ENCODE data around the gene TAF3.
A peak's percentile ranks its signal among the peaks of the same experiment; 100 is the strongest.

Gene TAF3

DNA sequence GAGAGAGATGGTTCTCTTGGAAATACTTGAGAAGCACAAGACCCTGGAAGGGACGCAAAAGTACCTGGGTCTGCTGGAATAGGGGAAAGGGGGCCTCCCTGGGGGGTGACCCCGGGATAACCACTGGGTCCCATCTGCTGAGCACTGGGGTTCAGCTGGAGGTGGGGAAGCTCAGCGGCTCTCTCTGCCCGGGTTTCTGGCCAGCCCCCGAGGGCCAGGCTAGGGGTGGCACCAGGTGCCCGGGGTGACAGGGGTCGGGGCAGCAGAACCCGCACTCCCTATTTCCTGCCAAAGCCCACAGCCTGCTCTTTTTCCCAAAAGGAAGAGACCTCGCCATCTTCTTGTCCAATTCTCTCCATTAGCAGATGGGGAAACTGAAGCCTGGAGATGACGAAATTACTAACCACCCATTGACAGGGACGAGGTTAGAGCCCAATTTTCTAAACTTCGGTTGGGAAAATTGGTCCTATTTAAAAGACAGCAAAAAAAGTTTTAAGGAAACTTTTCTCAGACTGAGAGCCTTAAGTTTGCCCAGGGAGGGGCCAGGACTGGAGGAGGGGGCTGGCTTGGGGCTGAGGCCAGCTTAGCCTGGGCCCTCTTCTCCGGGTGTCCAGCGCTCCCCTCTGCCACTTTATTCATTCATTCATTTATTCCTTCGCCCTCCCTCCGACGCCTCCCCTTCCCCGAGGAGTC, 218.3 kb downstream of the TAF3 start:
- no peak for DNase-seq

- no peak for DNase-seq
Observed at GRCh38 chr10:8037199-8037801, 219.0 kb downstream of the TAF3 start.

DNA sequence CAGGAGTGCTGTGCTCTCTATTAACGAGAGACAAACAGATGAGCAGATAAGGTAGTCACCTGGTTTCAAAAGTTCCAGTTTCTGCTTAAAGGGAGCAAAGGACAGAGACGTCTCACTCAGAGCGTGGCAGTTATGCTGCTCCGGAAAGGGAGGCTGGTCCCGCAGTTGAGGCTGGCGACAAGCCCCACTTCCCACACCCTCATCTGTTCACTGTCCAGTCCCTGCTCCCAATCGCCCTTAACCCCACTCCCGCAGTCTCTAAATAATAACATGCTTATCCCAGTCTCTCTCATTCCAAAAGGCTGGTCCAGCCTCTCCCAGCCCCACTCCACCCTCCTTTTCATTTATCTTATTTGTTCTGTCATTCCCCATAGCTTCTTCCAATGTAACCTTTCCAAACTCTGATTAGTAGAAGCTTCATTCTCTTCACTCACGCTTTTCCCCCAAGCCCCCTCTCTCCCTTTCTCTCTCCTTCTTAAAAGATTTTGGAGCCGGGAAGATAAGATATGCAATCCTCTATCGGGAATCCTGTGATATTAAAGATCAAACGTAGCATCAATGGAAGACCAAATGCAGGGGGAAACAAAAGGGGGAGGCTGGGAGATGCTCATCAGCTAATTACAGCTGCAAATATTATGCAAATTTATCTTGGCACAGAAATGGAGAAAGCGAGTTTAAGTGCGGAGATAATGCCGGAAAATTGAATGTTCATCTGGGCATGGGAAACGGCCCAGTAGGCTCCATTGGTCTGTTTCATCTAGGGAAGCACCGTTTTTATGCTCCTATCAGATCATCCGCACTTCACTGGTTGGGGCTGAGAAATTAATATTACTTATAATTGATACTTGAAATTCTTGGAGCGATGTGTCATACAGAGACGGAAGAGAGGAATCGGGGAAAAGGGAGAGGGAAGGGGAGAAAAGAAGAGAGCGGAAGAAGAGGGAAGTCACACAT, 219.9 kb downstream of the TAF3 start:
- no peak for DNase-seq

- DNase-seq, result no peak
Observed at GRCh38 chr10:8039321-8039881, 221.1 kb downstream of the TAF3 start.

DNA sequence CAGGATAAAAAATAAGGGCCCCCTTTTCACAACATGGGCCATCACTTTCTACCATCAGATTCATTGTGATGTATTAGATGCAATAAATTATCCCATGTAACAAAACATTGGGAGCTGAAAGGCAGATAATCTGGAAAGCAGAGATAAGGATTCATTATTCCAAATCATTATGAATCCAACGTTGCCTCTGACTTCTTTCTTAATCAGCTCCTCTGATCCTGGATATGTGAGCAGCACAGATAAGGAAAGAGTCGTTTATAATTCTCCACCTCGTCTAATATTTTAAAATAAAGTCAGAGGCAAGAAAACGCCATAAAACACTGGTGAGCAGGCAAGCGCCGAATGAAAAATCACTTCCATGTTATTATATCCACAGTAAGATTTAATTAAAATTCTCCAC, 222.3 kb downstream of the TAF3 start:
- DNase-seq, result no peak

GRCh38 chr10:8041284-8041991, 223.1 kb downstream of the TAF3 start:
- no peak for DNase-seq

DNA sequence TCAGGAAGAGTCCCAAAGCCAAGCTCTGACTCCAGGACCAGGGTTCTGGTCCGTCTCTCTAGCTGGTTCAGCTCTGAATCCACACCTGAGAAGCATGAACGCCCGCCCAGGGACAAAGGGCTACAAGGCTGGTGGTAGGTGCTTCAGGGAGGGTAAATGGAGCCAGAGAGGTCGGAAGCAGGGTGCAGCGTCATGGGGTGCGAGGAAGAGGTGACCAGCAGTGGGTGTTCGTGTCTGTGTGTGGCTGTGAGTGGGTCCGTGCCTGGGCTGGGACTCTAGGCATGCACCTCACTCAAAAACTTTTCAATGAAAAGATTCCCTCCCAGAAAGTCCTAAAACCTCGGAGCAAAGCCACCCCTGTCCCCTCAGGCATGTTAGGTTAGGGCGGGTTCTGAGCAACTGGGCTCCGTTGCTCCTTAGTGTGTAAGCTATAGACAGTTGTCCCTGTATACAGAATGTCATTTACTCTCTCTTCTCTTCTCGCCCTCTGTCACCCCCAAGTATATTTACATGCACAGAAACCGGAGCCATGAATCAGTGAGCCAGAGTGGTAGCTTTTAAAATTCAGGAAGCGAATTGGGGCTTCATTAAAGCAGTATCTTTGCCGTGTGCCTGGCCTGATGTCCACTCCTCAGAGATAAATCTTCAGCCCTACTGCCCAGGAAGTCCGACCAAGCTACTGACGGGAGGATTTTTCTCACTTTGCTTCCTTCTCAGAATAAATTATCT, 223.9 kb downstream of the TAF3 start:
- DNase-seq, result no peak

- DNase-seq, result no peak
Observed at GRCh38 chr10:8042721-8043568, 224.6 kb downstream of the TAF3 start.

- no peak for DNase-seq
Observed at GRCh38 chr10:8043569-8044306, 225.4 kb downstream of the TAF3 start.

- DNase-seq, result no peak
Observed at GRCh38 chr10:8044331-8044907, 226.1 kb downstream of the TAF3 start.

DNA sequence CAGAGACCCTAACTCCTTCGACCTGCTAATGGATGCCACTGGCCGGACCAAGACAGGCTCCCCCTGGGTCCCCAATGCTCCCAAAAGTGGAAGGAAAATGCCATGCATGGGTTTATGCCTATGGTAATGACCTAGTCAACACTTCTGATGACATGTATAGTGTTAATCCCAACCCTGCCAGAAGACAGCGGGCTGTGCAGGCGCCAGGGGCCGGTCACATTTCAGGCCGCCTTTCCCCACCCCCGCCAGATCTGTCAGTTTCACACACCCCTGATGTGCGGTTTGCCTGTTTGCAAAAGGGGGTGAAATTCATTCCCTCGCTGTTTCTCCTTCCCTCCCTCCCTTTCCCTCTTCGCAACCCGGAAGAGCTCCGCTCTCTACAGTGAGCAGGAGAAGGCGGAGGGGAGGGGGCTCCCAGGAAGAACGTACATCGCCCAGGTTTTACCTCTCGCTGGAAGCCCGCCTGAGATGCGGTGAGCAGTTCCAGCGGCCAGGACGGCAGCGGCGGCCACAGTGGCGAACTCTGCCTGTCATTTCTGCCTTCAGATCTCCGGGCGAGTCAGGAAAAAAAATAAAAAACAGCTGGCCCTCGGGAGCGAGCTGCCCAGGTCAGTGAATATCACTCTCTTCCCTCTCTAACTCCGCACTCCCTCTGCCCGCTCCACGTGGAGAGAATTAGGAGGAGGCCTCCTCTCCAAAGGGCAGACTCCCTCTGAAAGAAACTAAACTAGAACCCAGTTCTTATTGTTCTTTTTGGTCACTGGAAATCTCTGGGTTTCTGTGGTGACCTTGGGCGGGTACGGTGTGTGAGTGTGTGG, 226.8 kb downstream of the TAF3 start:
- peak; percentile 15 to 21 for DNase-seq

DNA sequence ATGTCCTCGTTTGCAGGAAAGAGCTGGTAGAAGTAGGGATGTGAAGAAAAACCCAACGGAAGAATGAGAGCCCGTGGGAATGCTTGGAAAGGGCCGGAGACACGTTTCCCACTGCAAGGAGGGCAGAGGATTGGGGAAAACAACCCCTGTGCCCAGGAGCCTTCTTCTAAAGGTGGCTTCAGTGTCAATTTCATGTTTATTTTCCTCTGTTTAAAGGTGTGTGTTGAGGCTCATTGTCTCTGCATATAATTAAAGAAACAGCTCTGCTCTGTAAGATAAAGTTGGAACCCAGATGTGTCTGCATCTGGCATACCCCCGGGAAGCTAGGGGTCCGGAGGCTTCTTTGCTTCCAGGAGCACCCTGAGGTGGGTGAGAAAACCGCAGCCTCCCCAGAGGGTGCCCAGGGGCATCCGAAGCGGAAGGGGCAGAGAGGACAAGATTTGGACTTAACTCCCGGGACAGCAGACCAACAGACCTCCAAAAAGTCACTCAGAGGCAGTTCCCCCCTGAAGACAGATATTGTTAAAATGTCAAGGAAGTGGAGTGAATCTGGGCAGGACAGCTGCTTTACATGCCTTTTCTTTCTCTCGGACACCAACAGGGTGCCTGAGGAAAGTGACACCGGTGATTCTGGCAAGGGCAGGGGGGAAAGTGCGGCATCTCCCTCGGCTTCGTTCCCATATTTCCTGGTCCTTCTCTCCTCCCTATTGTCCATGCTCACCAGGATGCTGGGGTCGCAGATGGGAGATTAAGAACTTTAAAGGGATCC, 227.6 kb downstream of the TAF3 start:
- DNase-seq, result no peak

- no peak for DNase-seq
Observed at GRCh38 chr10:8047452-8048280, 229.4 kb downstream of the TAF3 start.

DNA sequence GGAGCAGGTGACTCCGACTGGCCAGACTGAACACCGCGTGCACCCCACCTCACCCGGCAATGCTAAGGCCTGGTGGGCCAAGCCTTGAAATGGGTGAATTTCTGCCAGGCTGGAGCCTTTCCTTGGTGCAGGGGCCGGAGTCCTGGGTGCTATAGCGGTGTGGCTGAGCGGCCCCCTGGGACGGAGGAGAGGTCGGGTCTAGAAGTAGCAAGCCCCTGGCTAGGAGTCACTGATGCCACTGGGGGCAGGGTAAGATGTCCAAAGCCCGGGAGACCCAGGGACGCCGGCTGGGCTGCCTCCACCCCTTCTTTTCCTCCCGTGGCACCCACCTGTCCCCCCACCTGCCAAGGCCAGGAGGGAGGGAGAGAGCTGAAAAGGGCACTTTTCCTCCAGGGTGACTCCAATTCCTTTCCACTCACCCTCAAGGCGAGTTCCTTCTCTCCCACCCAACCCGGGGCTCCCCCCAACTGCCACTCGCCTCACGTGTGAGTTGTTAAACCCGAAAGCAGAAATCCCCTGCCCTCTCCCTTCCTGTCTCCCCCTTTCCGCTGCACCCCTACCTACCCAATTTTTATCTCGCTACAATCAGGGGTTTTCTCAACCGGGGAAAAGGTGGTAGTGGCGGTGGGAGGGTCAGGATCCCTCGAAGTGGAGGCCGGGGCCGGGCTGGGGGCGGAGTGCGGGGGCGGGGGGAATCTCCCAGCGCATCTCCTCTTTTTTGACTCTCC, 230.1 kb downstream of the TAF3 start:
- DNase-seq, result no peak

DNA sequence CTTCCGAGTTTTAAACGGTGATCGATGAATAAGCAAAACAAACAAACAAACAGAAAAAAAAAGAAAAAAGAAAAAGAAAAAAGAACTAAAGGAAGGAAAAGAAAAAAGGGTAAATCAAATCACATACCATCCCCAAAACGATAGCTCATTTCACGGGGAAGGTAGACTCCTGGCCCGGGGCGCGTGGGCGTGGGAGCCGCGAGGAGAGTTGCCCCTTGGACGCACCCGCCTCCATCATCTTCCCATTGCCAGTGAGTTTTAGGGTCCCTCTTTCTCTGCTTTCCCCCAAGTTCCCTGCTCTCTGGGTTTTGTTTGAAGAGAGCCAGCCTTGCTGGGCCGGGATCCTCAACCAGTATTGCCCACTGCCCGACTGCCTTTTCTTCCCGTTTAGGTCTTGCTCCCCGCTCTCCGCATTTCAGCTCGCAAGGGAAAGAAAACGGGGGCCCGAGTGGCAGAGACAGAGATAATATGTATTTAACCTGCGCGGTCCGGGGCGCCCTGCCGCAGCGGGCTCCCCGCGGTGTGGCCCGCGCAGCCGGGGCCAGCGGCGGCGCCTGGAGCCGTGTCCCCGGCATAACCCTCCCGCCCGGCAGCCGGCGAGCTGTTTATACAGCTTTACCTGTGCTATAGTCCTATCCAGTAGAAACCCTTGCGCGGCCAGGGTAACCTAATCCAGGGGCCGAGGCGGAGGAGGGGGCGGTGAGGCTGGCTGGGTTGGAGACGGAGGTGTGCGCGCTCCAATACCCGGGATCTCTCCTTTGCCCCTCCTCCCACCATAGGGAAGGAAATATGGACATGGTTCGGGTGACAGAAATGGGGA, 230.9 kb downstream of the TAF3 start:
- DNase-seq, result peak; percentile 2 to 32

Measured in NCI-H2081 (cell line).